Ammon's horn (tissue), 1 donor: Measurements from ENCODE around the gene APIP.

Experiments
- DNase-seq: peaks from one replicate; pipeline ENCODE4 v3.0.0-alpha.2; 2016; ENCODE audit warnings: low spot score

The APIP gene

GRCh38 chr11:34840736-34841386 lies 75.3 kb downstream of the APIP start:
- no peak for DNase-seq

GRCh38 chr11:34839969-34840368 lies 76.2 kb downstream of the APIP start:
- no peak for DNase-seq

GRCh38 chr11:34836958-34837856 lies 79.0 kb downstream of the APIP start:
- no peak for DNase-seq

GRCh38 chr11:34833602-34834001 lies 82.6 kb downstream of the APIP start:
- DNase-seq, result no peak
